ENCODE measurements around the gene IDUA. TPM values are rescaled to one million over a fixed set of nuclear protein-coding genes. Genes with fewer than 3 reads are reported as not detected.

IDUA gene
- total RNA-seq, 4 donors from 2014 or later, result 11.0 to 33.1 (median 19.7) TPM

DNA sequence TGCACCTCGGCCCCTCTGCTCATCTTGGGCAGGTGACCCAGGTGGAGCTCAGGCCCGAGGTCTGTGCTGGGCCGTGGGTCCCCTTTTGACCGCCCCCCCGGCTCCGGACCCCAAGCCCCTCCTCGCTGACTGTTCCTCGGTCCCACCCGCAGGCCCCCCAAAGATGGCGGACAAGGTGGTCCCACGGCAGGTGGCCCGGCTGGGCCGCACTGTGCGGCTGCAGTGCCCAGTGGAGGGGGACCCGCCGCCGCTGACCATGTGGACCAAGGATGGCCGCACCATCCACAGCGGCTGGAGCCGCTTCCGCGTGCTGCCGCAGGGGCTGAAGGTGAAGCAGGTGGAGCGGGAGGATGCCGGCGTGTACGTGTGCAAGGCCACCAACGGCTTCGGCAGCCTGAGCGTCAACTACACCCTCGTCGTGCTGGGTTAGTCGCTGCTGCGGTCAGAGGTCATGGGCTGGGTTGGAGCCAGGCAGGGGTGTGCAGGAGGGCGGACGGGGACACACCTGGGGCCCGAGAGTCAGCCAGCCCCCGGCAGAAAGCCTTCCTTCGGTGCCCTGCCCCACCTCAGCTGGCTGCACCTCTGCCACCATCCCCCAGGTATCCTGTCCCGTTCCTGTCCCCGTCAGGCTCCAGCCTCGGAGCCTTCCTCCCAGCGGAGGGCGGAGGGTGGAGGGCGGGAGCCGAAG is 35.4 kb downstream of the IDUA start:
- Histone ChIP-seq H3K9me3 (no peaks in the 10 kb centered on the region), H3K27ac (no peak overlapping the region), H3K36me3 (peaks cover 20% of the 10 kb centered on the region), H3K4me3 (no peak overlapping the region), H3K4me1 (peaks cover 3% of the 10 kb centered on the region), H3K27me3 (no peaks in the 10 kb centered on the region)
- 89% methylated on average over 21 of the region's 46 CpGs for whole genome bisulfite sequencing
- TF ChIP-seq POLR2AphosphoS5 (IDR thresholded peaks at IDR 0.05) (no peak), POLR2A (IDR thresholded peaks at IDR 0.05) (no peak), EP300 (IDR thresholded peaks at IDR 0.05) (no peak)
- TF ChIP-seq, protein P1, sequence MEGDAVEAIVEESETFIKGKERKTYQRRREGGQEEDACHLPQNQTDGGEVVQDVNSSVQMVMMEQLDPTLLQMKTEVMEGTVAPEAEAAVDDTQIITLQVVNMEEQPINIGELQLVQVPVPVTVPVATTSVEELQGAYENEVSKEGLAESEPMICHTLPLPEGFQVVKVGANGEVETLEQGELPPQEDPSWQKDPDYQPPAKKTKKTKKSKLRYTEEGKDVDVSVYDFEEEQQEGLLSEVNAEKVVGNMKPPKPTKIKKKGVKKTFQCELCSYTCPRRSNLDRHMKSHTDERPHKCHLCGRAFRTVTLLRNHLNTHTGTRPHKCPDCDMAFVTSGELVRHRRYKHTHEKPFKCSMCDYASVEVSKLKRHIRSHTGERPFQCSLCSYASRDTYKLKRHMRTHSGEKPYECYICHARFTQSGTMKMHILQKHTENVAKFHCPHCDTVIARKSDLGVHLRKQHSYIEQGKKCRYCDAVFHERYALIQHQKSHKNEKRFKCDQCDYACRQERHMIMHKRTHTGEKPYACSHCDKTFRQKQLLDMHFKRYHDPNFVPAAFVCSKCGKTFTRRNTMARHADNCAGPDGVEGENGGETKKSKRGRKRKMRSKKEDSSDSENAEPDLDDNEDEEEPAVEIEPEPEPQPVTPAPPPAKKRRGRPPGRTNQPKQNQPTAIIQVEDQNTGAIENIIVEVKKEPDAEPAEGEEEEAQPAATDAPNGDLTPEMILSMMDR (IDR thresholded peaks at IDR 0.05), result no peak
- DNase-seq (ENCODE audit: low spot score in 2 of 2), result no peak

DNA sequence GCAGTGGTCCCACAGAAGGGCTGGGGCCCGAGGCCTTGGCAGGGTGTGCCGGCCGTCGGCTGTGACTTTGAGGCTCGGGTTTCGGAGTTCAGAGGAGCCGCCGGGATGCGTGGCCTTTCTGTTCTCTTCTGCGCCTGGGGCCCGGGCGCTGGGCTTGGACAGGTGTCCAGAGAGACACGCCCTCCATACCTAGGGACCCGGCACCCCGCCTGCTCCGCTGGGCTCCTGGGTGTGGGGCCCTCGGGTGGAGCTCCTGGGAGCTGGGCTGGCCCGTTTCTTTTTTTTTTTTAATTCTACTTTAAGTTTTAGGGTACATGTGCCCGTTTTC is 35.9 kb downstream of the IDUA start:
- TF ChIP-seq, protein P1 (IDR thresholded peaks at IDR 0.05), result no peak
- TF ChIP-seq POLR2A (IDR thresholded peaks at IDR 0.05) (no peak), POLR2AphosphoS5 (IDR thresholded peaks at IDR 0.05) (no peak), EP300 (IDR thresholded peaks at IDR 0.05) (no peak)
- Histone ChIP-seq H3K4me1 (peaks cover 3% of the 10 kb centered on the region), H3K27me3 (no peaks in the 10 kb centered on the region), H3K27ac (no peak overlapping the region), H3K36me3 (peaks cover 20% of the 10 kb centered on the region), H3K9me3 (no peaks in the 10 kb centered on the region), H3K4me3 (no peak overlapping the region)
- 56% methylated on average over 17 of the region's 19 CpGs for WGBS
- DNase-seq (ENCODE audit: low spot score in 2 of 2), result no peak

DNA sequence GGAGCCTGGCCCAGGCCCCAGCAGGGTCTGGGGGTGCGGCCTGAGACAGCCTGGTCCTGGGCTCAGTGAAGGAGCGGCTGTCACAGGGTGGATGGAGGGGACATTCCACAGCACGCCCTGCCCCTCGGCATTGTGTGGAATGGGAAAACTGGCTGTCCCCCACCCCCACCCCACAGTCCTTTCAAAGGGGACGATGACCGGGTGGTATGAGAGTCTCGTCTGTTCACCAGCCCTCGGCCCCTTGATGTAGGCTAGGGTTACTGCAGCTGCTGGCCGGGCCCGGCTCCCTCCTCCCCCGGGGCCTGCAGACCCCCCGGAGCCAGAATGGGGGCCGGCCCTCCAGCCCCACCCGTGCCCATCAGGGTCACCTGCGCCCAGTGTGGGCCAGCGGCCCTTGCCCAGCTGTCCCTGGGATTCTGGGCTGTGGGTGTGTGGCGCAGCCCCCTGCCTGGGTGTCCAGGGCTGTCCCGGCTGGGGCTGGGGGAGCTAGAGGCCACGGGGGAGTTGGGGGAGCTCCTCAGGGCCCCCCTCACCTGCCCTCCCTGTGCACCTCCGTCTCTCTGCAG is 36.3 kb downstream of the IDUA start:
- 100% methylated on average over 1 of the region's 20 CpGs for WGBS
- H3K36me3 ChIP-seq, result peaks cover 20% of the 10 kb centered on the region
- no peak for TF ChIP-seq EP300 (IDR thresholded peaks at IDR 0.05)
- TF ChIP-seq, protein P1 (IDR thresholded peaks at IDR 0.05), result no peak
- no peak for DNase-seq (ENCODE audit: low spot score in 2 of 2)
- no peak overlapping the region for H3K4me3 ChIP-seq
- peaks cover under 1% of the 10 kb centered on the region for H3K27me3 ChIP-seq
- no peaks in the 10 kb centered on the region for H3K9me3 ChIP-seq
- peaks cover 3% of the 10 kb centered on the region for H3K4me1 ChIP-seq
- H3K27ac ChIP-seq, result no peak overlapping the region

DNA sequence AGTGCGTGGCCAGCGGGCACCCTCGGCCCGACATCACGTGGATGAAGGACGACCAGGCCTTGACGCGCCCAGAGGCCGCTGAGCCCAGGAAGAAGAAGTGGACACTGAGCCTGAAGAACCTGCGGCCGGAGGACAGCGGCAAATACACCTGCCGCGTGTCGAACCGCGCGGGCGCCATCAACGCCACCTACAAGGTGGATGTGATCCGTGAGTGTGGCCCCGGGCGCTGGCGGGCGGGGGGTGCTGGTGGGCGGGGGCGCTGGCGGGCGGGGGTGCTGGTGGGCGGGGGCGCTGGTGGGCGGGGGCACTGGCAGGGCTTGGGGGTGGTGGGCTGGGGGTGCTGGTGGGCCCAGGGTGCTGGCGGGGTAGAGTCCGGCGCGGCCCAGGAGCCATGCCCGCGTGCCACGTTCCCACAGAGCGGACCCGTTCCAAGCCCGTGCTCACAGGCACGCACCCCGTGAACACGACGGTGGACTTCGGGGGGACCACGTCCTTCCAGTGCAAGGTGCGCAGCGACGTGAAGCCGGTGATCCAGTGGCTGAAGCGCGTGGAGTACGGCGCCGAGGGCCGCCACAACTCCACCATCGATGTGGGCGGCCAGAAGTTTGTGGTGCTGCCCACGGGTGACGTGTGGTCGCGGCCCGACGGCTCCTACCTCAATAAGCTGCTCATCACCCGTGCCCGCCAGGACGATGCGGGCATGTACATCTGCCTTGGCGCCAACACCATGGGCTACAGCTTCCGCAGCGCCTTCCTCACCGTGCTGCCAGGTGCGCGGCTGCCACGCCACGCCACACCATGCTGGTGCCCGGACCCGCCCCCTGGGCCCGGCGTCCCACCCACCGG is 37.3 kb downstream of the IDUA start:
- no CpG with 5 or more reads among the region's 83 CpGs for WGBS
- TF ChIP-seq, protein P1 (IDR thresholded peaks at IDR 0.05), result no peak
- TF ChIP-seq POLR2A (IDR thresholded peaks at IDR 0.05) (no peak), POLR2AphosphoS5 (IDR thresholded peaks at IDR 0.05) (no peak), EP300 (IDR thresholded peaks at IDR 0.05) (no peak)

More for the DNA sequence above, 37.3 kb downstream of the IDUA start:
- H3K27me3 ChIP-seq, result peaks cover 6% of the 10 kb centered on the region
- no peak for DNase-seq (ENCODE audit: low spot score in 2 of 2)
- H3K36me3 ChIP-seq, result peaks cover 20% of the 10 kb centered on the region
- no peak overlapping the region for H3K4me3 ChIP-seq
- no peak overlapping the region for H3K27ac ChIP-seq
- no peaks in the 10 kb centered on the region for H3K9me3 ChIP-seq
- H3K4me1 ChIP-seq, result peaks cover 3% of the 10 kb centered on the region
